ENCODE data around the gene KIAA0825.

DNA sequence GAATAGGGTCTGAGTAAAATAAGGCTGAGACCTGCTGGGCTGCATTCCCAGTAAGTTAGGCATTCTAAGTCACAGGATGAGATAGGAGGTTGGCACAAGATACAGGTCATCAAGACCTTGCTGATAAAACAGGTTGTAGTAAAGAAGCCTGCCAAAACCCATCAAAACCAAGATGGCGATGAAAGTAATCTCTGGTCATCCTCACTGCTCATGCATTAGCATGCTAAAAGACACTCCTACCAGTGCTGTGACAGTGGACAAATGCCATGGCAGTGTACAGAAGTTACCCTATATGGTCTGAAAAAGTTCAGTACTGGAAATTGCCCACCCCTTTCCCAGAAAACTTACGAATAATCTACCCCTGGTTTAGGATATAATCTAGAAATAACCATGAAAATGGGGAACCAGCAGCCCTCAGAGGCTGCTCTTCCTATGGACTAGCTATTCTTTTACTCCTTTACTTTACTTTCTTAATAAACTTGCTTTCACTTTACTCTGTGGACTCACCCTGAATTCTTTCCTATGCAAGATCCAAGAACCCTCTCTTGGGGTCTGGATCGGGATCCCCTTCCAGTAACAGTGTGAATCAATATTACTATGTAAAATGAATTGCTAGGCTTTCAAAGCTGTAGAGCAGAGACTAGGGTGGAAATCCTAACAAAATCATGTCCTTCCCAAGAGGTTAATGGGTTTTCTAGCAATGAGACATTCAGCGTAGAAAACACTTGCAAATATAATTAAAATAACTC lies 257.8 kb downstream of the KIAA0825 start:
- TF ChIP-seq YY1 (IDR thresholded peaks at IDR 0.05; ENCODE audit: insufficient read depth, insufficient read length) (no peak), SUZ12 (IDR thresholded peaks at IDR 0.05; ENCODE audit: extremely low read depth, insufficient read depth, insufficient read length) (no peak)
